NCI-H82 treated with DMSO at 0.1 percent for 48 hours (cell line): Measurements from ENCODE around the gene COX7B2.

Source experiments
- DNase-seq: peaks from one replicate; lab custom pipeline; 2025; ENCODE audit not compliant: unreplicated experiment; lab: John Stamatoyannopoulos, UW

The COX7B2 gene, protein sequence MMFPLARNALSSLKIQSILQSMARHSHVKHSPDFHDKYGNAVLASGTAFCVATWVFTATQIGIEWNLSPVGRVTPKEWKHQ

DNA sequence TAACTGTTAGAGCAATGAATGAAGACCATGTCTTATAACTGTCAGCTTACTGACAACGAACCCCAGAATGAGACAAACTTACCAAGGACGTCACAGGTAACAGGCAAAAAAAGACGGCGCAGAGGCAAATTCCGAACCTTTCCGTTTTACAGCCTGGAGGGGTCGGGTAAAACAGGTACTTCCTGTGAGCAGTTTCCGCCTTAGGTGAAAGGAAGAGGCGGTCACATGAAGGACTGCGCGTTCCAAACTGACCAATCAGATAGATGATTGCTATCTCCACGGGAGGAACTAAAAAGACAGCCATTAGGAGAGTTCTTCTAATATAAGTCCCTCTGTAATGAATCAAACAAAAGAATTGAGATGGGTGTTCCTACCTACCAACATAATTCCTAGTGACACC, at the start of gene COX7B2:
COX7B2 (minus strand) TSS at position 168 of the 400 bp plus-strand sequence. CDS start 174,053 bp downstream, outside the sequence.
- no peak for DNase-seq

DNA sequence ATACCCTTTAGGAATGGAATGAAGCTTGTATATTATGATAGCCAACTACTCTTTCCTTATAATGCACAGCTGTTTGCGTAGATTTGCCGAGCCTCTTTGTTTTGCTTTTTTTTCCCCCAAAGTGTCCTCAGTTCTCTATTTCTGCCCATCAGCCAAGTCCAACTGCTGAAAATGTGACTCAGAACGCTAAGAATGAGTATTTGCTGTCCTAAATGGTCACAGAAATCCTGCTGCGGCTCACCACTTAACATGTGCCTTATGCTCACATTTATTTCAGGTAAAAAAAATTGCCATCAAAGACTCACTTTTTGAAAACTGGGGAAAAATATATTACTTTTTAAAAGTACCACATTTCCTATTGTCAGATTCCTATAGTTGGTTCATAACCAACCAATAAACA, 47.4 kb upstream of the COX7B2 start:
- DNase-seq: no peak

DNA sequence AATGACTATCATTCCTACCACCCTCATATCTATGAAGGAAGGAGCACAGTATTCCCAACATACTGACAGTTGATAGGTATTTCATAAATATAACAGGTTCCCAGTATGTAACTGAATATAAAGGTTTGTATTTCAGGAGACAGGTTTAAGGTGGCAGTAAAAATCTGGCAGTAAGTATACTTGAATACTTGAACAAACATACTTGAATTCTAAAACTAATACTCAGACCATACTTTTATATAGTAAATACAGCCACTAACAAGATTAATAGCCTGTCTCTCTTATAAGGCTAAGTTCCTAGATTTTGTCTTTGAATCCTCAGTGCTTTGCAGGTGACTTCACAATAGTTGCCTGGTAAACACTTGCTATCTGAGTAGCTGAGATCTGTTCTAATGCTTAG, 46.6 kb upstream of the COX7B2 start:
- no peak for DNase-seq

DNA sequence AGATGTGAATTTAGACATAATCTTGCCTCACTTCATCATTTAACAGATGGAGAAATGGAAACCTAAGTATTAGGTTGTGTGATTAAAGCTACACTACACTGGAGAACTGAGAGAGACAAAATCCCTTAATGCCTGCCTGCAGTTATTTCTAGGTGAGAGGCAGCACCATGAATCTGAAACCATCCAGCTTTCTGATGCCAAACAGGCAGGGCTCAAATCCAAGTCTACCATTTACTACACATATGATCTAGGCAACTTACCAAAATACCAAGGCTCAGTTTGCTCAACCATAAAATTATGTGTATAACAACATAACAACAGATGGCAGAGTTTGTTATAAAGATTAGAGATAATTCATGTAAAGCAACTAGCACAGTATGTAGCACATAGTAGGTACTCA, 45.6 kb upstream of the COX7B2 start:
- DNase-seq: no peak

DNA sequence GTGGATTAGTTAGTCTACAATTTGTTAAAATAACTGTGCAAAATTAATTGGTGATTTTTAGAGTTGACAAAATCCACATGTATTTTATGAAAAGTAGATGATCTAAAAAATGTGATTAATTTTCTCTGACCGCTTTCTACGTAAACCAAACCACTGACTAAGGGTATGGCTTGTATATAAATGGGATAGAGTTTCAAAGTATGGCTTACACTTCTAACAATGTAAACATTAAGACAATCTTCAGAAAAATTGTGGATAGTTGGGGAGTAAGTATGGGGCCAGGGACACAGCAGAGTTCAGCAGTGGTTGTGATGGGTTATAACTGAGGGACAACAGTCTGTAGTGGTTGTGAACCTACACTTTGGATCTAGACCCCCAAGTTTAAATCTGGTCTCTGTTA, 44.5 kb upstream of the COX7B2 start:
- DNase-seq: no peak

DNA sequence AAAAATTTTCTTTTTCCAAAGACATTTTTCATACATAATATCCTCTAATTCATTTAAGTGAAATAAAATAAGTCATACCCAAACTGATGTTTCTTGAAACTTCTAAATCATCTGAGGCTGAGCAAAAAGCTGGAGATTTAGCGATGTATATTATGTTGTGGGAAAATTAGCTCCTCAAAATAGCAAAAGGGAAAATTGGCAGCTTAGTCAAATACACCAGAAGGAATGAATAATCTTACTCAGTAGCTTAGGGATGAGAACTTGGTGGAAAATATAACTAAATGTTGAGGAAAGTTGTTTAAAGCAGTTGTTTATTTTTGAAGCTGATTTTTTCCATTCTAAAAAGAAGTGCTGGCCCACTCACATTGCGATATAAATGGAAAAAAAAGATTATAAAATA, 43.4 kb upstream of the COX7B2 start:
- DNase-seq: no peak

DNA sequence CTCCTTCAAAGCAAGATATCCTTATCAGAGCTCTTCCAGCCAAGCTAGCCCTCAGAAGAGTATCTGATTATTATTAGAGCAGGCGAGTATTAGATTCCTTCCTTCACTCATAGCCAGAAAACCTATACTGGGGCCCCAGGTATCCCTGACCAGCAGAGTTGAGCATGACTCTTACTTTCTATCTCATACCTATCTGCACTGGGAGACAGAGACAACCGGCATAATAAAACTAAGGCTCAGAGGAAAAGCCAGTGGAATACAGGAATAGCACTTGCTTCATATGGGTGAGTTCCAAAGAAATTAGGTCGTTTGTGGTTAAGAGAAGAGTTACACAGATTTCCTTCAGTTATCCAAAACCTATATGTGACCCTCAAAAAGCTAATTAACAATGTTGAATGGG, 41.8 kb upstream of the COX7B2 start:
- DNase-seq: no peak

DNA sequence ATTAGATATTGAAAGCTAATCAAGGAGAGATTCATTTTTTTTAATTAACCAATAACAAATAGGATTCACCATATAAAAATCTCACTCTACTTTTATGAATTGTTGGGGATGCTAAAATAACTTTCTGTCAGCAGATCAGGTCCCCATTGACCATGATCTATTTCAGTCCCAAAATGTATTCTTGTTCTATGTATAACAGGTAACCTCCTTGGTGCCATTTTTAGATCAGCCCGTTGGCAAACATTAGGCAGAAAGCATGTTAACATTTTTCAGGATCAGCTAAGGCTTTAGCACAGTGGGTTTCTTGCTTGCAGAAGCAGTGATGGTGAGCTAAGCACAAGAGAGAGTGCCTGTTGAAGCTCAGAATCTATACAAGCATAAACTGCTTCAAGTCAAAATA, 40.8 kb upstream of the COX7B2 start:
- DNase-seq: no peak

DNA sequence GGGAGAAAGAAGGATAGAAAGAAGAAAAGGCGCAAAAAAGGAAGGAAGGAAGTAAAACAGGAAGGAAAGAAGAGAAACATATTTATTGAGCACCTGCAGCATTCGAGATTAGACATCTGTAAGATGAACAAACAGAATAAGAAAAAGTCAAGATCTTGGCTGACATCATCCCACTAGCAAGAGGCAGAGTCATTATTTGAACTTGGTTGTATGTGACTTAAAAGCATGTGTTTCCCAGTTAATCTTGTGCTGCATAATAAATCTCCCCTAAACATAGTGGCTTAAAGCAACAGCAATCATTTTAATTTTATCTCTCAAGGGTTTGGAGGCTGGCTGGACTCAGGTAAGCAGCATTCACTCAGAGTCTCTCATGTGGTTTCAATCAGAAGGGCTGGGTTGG, 38.5 kb upstream of the COX7B2 start:
- DNase-seq: no peak

DNA sequence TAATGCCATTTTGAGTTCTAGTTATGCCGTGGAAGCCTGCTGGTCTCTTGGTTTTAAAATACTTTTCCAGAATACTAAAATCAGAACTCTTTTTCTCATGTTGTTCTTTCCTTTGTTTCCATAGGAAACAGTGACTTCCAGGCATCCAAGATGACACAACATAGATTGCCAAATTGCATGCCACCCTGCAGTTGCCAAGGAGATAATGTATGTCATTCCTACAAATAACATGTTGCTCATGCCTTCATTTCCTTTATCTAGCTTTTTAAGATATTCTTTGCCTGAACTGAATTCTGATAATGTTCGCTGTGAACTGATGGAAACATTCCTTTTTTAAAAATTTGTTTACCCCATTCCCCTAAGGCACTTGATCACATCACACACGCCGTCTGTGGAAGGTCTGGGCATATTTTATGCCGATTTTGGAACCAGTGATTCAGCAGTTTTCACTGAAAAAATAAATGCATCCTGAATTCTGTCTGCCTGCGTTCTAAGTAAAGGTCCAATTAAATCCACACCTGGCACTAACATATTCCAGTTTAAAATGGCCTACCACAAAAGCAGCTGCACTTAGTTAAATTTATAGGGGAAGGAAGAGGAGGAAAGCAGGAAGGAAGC, 38.0 kb upstream of the COX7B2 start:
- DNase-seq: no peak

DNA sequence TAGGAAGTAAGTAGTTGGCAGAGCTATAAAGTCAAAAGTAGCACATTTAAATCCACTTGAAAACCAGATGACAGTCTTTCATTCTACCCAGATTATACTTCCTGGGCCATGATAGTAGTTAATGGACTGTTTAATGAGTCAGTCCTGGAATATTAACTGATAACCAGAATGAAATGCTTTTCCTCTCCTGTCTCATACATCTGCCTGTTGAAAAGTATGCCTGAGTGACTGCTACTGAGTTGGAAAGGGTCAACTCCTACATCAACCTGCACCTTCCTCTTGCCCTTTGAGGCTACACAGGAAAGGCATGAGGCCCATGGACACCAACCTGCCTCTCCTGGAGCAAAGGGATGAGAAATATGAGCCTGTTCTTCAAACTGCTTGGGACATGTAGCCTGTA, 36.0 kb upstream of the COX7B2 start:
- no peak for DNase-seq

DNA sequence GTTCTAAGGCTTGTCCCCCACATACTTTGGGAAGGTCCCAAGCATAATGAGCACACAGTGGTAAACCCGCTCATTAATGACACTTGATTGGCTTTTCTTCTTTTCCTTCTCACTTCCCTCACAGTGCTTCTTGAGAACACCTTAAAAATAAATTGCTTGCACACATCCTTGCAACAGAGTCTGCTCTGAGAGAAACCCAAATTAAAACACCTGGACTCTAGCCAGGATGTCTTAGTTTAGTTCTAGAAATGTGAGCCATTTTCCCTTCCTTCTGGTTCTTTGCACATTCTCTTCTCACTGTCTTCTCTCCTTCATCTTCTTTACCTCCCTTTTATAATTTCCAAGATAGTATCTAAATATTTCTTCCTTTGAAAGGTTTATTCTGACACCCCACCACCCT, 35.3 kb upstream of the COX7B2 start:
- DNase-seq: no peak

DNA sequence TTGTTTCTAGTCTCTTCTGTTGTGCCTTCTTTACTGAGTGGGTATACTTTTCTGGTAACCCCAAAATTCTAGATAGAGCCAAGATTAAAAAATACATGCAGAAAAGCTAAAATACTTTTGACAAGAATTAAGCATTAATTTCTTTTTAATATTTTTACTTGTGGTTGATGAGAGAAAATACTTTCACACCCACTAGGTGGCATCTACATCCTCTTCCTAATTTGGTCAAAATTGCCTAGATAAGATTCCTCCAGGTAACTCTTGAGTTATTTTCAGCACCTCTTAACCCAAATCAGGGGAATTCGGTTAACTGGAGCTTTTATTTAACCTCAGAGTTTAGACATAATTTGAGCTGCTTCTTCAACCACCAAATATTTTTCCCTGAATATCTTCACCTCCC, 28.4 kb upstream of the COX7B2 start:
- DNase-seq: no peak

DNA sequence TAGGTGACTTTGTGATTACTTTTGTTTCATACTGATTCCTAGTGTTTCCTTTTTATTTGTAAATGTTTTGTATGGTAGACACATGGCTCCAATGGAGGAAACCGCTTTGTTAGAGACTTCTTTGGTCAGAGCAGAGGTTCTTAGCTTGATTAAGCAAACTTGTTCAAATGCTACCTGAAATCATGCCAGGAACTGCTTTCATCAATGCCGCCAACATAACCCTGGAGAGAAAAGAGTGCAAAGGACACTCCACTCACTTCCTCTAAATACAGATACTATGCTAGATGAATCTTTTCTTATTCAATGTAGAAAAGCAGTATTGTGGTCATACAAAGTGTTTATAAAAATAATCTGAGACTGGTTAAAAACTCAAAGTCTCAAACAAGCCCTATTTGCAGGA, 25.7 kb upstream of the COX7B2 start:
- no peak for DNase-seq

DNA sequence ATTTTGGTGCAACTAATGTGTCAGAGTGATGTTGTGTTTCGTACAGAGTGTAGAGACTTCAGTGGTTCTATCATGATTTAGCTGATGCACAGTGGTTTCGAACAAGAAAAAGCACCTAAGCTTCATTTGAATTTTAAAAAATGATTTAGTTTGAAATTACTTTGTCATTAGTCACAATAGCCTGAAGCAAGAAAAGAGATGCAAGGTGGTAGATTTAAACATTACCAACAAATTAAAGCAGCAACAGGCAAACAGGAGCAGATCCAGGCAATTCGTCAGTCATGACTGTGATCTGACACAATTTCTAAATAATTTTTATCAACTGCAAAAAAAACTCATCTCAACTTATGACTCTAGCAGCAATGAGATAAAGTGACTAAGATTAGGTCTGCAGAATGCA, 24.6 kb upstream of the COX7B2 start:
- DNase-seq: no peak

DNA sequence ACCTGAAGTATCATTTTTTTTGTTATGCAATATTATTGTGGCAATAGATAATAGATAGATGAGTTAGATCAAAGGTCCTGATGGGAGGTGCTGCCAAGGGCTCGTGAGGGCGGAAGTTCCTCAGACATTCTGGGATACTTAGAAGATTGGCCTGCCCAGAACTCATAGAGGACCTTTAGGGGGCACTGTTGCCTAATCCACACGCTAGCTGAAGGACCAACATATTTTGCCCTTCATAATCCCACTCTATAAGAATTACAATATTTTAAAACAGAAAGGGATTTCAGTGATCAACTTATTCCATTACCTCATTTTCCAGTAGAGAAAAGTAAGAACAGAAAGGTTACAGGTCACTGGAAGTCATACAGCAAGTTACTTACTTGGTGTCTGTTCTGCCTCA, 22.9 kb upstream of the COX7B2 start:
- DNase-seq: no peak

DNA sequence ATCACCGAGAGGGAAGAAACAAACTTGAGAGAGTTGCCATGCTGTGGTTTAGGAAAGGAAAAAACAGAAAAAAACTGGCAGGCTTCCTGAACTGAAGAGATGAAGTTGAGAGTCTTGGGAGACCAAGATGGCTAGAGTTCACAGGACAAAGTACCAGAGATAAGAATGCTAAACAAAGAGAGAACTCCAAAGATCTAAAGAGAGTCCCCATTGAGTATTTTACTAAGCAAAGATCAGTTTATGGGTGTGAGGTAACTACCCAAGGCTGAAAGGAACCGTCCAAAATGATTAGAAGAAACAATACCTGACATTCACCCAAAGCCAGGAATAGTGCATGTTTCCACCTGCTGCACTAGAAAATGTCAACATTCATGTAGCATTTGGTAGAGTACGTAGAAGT, 21.8 kb upstream of the COX7B2 start:
- no peak for DNase-seq

DNA sequence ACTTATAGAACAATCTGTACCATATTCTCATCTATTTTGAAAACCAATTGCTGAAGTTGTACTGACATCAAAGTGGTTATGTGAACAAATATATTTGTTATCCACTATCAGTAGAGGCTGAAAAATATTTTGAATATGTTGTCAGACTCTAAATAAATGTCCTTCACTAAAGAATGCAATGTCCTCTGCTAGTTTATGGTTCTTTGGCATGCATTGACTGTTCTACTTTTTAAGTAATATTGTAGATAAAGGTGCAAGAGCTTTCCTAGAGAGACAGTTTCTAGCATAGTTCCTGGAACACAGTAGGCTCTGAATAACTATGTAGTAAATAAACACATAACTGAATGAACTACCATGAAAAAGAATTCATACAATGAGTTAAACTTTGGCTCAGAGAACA, 18.2 kb upstream of the COX7B2 start:
- DNase-seq: no peak

DNA sequence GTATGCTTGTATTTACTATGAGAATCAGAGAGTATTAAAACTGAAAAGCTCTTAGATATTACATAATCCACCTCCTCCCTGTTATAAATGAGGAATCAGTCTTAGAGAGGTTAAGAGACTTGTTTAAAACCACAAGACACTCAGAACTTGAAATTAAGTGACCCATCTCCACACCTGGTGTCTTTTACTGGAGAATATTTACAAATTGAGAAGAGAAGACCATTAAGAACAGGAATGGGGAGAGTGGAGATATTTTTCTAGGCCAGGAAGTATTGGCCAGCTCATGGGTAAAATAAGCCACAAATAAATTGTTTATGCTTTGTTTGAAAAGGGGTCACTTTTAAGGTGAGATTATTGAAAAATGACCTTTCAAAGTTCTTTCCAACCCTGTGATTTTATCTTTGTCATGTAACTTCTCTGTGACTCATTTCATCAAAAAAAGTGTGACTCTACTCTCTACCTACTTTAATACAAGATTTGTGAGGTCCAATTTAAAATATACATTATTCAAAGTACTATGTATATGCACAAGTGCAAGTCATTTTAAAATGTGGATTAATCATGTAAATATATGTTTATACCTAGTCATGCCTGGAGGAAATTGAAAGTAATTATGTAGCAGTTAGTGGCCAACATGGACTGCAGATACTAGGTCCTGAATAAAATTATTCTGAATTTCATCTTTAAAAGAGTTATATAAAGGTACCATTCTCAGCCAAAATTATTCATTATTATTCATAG, 15.9 kb upstream of the COX7B2 start:
- DNase-seq: no peak

DNA sequence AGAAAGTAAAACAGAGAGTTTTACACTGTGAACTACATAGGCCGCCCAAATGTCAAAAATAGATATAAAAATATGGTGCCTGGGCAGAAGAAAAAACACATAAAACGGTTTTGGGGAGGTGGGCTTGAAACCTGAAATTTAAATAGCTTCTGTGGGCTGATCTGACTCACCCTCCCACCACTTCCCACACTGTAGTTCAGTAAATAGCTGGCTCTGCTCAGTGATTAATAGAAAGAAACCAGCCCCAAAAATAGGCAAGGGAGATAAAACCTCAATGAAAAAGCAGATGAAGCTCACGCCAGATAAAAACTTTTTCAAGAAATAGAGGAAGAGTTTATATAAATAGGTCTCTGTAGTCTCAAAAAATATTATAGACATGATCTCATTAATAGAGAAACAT, 13.2 kb upstream of the COX7B2 start:
- no peak for DNase-seq

DNA sequence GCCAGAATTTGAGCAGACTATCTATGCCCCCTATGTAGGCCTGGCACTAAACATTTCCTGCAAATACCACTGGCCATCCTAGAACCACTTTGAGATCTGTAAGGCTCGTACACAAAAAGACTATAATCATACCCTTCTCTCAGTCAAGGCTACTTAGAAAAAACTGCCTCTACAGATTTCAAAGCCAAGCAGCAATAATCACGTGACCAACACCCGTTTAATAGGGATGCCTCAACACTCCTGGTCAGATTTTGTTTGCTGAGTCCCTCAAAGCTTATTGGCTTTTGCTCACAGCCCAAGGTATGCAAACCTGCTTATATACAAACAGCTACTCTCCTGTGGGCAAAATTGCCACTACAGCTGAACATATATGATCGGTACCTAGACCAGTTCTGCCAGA, 897 bp downstream of the COX7B2 start:
- DNase-seq: no peak

DNA sequence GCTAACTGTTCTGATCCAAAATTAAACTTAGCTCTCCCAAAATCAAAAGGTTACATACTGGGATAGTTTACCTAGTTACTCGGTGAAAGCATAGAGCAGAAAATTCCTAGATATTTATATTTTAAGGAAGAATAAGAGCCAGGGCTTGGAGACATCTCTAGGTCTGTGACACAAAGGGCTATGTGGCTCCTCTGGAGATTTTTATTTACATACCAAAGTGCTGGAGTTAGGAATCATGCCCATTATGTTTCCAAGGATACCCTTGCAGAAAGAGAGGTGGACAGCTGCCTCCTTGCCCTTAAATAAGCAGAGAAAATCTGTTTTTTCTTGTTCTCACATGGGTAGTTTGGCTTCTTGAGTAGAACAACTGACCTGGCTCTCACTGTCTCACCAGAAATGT, 9.0 kb downstream of the COX7B2 start:
- no peak for DNase-seq

DNA sequence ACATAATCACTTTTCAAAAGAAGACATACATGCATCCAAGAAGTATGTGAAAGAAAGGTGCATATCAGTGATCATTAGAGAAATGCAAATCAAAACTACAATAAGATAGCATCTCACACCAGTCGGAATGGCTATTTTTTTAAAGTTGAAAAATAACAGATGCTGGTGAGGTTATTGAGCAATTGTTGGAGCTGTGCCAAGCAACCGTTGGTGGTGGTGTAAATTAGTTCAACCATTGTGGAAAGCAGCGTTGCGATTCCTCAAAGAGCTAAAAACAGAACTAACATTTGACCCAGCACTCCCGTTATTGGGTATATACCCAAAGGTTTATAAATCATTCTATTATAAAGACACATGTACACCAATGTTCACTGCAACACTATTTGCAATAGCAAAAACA, 14.2 kb downstream of the COX7B2 start:
- no peak for DNase-seq
